ENCODE measurements around the gene ZNF14. TPM values are rescaled to one million over a fixed set of nuclear protein-coding genes. Genes with fewer than 3 reads are reported as not detected.

The ZNF14 gene
- total and polyA plus RNA-seq, 9 of the 15 experiments (the other 6 are each of a cell fraction or from before 2014, with no cell fraction given), result 1.9 to 7.0 (median 4.0) TPM

DNA sequence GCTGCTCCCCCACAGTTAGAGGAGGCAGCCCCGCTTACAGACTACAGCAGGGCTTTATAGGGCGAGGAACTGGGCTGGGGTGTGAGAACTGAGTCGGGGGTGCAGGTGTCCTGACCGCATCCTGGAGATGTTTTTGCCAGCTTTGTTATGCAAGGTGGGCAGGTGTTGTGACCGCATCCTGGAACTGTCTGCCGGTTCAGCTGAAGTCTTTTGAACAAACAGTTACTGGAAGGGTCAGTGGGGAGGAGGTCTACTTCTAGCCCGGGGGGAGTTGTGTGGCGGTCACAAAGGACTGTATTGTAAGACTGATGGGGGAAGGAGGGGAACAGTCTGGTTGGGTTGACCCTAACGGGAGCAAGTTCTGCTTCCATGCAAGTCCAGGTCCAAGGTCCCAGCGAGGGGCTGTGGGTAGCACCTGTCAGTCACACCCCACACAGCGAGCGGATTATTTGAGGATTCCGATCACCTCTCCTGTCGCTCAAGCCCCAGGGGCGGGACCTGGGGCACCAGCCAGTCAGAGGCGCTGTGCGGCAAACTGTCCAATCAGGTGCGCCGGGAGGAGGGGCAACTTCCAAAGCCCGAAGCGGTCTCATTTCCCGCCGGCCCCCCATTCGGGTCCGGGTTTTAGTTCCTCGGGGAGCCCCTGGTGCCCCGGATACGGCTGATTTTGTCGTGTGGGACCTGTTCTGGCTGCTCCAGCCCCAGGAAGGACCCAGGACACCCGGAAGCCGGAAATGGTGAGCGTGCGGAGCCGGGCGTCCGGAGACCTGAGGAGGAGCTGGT lies 64.5 kb downstream of the ZNF14 start, which contains the start of gene ZNF101 (continued):
- TF ChIP-seq, protein P1, sequence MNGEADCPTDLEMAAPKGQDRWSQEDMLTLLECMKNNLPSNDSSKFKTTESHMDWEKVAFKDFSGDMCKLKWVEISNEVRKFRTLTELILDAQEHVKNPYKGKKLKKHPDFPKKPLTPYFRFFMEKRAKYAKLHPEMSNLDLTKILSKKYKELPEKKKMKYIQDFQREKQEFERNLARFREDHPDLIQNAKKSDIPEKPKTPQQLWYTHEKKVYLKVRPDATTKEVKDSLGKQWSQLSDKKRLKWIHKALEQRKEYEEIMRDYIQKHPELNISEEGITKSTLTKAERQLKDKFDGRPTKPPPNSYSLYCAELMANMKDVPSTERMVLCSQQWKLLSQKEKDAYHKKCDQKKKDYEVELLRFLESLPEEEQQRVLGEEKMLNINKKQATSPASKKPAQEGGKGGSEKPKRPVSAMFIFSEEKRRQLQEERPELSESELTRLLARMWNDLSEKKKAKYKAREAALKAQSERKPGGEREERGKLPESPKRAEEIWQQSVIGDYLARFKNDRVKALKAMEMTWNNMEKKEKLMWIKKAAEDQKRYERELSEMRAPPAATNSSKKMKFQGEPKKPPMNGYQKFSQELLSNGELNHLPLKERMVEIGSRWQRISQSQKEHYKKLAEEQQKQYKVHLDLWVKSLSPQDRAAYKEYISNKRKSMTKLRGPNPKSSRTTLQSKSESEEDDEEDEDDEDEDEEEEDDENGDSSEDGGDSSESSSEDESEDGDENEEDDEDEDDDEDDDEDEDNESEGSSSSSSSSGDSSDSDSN (IDR thresholded peaks at IDR 0.05; ENCODE audit: borderline replicate concordance in 1 of 2, low read depth in 2 of 2, low read length in 2 of 2), result 0 out of 4 replicates have a peak, but pooled peaks have one; percentile 18 to 63
- 0 out of 2 replicates have a peak, but pooled peaks have one; percentile 28 for TF ChIP-seq CBX5 (IDR thresholded peaks at IDR 0.05; ENCODE audit: borderline replicate concordance, low read depth)
- TF ChIP-seq, protein P2, sequence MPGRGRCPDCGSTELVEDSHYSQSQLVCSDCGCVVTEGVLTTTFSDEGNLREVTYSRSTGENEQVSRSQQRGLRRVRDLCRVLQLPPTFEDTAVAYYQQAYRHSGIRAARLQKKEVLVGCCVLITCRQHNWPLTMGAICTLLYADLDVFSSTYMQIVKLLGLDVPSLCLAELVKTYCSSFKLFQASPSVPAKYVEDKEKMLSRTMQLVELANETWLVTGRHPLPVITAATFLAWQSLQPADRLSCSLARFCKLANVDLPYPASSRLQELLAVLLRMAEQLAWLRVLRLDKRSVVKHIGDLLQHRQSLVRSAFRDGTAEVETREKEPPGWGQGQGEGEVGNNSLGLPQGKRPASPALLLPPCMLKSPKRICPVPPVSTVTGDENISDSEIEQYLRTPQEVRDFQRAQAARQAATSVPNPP (IDR thresholded peaks at IDR 0.05; ENCODE audit: borderline replicate concordance, insufficient read depth, insufficient read length), result no peak
- TF ChIP-seq ZKSCAN1 (IDR thresholded peaks at IDR 0.05; ENCODE audit: low read depth, low read length), result no peak
- no peak for TF ChIP-seq ZNF77 (CRISPR knock-in tag; IDR thresholded peaks at IDR 0.05)
- no peak for TF ChIP-seq KLF16 (IDR thresholded peaks at IDR 0.05)
- TF ChIP-seq, protein P3, sequence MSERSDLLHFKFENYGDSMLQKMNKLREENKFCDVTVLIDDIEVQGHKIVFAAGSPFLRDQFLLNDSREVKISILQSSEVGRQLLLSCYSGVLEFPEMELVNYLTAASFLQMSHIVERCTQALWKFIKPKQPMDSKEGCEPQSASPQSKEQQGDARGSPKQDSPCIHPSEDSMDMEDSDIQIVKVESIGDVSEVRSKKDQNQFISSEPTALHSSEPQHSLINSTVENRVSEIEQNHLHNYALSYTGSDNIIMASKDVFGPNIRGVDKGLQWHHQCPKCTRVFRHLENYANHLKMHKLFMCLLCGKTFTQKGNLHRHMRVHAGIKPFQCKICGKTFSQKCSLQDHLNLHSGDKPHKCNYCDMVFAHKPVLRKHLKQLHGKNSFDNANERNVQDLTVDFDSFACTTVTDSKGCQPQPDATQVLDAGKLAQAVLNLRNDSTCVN (CRISPR knock-in tag; IDR thresholded peaks at IDR 0.05), result no peak
- TF ChIP-seq, protein P4, sequence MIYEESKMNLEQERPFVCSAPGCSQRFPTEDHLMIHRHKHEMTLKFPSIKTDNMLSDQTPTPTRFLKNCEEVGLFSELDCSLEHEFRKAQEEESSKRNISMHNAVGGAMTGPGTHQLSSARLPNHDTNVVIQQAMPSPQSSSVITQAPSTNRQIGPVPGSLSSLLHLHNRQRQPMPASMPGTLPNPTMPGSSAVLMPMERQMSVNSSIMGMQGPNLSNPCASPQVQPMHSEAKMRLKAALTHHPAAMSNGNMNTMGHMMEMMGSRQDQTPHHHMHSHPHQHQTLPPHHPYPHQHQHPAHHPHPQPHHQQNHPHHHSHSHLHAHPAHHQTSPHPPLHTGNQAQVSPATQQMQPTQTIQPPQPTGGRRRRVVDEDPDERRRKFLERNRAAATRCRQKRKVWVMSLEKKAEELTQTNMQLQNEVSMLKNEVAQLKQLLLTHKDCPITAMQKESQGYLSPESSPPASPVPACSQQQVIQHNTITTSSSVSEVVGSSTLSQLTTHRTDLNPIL (CRISPR knock-in tag; IDR thresholded peaks at IDR 0.05), result no peak
- peak; percentile 100 for TF ChIP-seq NFYB (IDR thresholded peaks at IDR 0.05; ENCODE audit: extremely low read depth, insufficient read length)
- TF ChIP-seq, protein P5, sequence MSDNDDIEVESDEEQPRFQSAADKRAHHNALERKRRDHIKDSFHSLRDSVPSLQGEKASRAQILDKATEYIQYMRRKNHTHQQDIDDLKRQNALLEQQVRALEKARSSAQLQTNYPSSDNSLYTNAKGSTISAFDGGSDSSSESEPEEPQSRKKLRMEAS (CRISPR knock-in tag; IDR thresholded peaks at IDR 0.05), result no peak
- TF ChIP-seq U2AF1 (optimal IDR thresholded peaks at IDR 0.05; ENCODE audit: low read depth, low read length), result no peak
- no peak for TF ChIP-seq BRD9 (IDR thresholded peaks at IDR 0.05; ENCODE audit: low read depth, partially characterized antibody)
- TF ChIP-seq, protein P6, sequence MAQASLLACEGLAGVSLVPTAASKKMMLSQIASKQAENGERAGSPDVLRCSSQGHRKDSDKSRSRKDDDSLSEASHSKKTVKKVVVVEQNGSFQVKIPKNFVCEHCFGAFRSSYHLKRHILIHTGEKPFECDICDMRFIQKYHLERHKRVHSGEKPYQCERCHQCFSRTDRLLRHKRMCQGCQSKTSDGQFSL (CRISPR knock-in tag; IDR thresholded peaks at IDR 0.05), result no peak
- TF ChIP-seq, protein P6 (tag; IDR thresholded peaks at IDR 0.05), result no peak
- no peak for TF ChIP-seq SMAD3 (CRISPR knock-in tag; conservative IDR thresholded peaks at IDR 0.05)
- no peak for TF ChIP-seq LARP7 (IDR thresholded peaks at IDR 0.05)
- TF ChIP-seq, protein P7, sequence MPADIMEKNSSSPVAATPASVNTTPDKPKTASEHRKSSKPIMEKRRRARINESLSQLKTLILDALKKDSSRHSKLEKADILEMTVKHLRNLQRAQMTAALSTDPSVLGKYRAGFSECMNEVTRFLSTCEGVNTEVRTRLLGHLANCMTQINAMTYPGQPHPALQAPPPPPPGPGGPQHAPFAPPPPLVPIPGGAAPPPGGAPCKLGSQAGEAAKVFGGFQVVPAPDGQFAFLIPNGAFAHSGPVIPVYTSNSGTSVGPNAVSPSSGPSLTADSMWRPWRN (IDR thresholded peaks at IDR 0.05; ENCODE audit: low read depth), result no peak
- no peak for TF ChIP-seq KAT2B (IDR thresholded peaks at IDR 0.05; ENCODE audit: low read depth, low read length)
- no peak for TF ChIP-seq CHD4 (IDR thresholded peaks at IDR 0.05; ENCODE audit: insufficient read depth, insufficient replicate concordance, low read depth, low read length, poor library complexity, severe bottlenecking)

All from K562 (cell line).